BLaER1 treated with 17β-estradiol and CSF1 and Interleukin-3, amounts not matched to agents 10 nM and 100 nM (cell line): ENCODE data around the gene NR1H3.

Source experiments
- H3K27ac ChIP-seq, 11 experiments: shearing (Covaris generic); formaldehyde crosslinking; 2 replicates each; pipeline ENCODE4 v1.8.1; 2022
- H3K27me3 ChIP-seq, 11 experiments: shearing (Covaris generic); formaldehyde crosslinking; 2 replicates each; pipeline ENCODE4 v1.8.1; 2022
- H3K36me3 ChIP-seq, 11 experiments: shearing (Covaris generic); formaldehyde crosslinking; 2 replicates each; pipeline ENCODE4 v1.8.1; 2022
- H3K4me1 ChIP-seq, 10 experiments: shearing (Covaris generic); formaldehyde crosslinking; 2 replicates each; pipeline ENCODE4 v1.8.1; 2022
- H3K4me2 ChIP-seq, 11 experiments: shearing (Covaris generic); formaldehyde crosslinking; 2 replicates each; pipeline ENCODE4 v1.8.1; 2022
- H3K4me3 ChIP-seq, 10 experiments: shearing (Covaris generic); formaldehyde crosslinking; 2 replicates each; pipeline ENCODE4 v1.8.1; 2022
- H3K9ac ChIP-seq, 11 experiments: shearing (Covaris generic); formaldehyde crosslinking; 2 replicates each; pipeline ENCODE4 v1.8.1; 2022
- H3K9me3 ChIP-seq, 11 experiments: shearing (Covaris generic); formaldehyde crosslinking; replicated peaks in 1 of 11; 2 replicates each; pipeline ENCODE4 v1.8.1; 2022
- H4K20me1 ChIP-seq, 11 experiments: shearing (Covaris generic); formaldehyde crosslinking; 2 replicates each; pipeline ENCODE4 v1.8.1; 2022
- Cebpa-rat ChIP-seq, 11 experiments: shearing (Covaris generic); IDR thresholded peaks; 2 replicates each; pipeline ENCODE4 v1.8.1; 2022

The NR1H3 gene

GRCh38 chr11:47239852-47240251 is 17.9 kb upstream of the NR1H3 start:
- peaks cover 0 to 18% (median 0%) of the 10 kb centered on the region in 11 experiments; a peak in 3 of 22 replicates for H4K20me1 ChIP-seq
- no peaks in the 10 kb centered on the region for H3K9me3 ChIP-seq
- H3K9ac ChIP-seq = no peak overlapping the region; a peak in 1 of 22 replicates
- H3K36me3 ChIP-seq = peaks cover 88 to 100% (median 97%) of the 10 kb centered on the region in 11 experiments
- H3K27ac ChIP-seq = 0 out of 22 replicates have a peak overlapping the region, but pooled peaks of 1 of the 11 experiments have one; percentile 2
- no peak for TF ChIP-seq Cebpa-rat (IDR thresholded peaks at IDR 0.05)
- peaks cover 14 to 77% (median 19%) of the 10 kb centered on the region in 10 experiments for H3K4me1 ChIP-seq
- no peaks in the 10 kb centered on the region for H3K27me3 ChIP-seq
- H3K4me3 ChIP-seq = no peak overlapping the region
- H3K4me2 ChIP-seq = peak overlapping the region in 6 of 11 experiments; percentile 17 to 65 (median 39); a peak in 11 of 22 replicates

- Histone ChIP-seq H3K27ac (peak overlapping the region in 2 of 11 experiments; percentile 92; a peak in 5 of 22 replicates), H3K4me3 (no peak overlapping the region), H3K27me3 (no peaks in the 10 kb centered on the region), H3K36me3 (peaks cover 84 to 100% (median 93%) of the 10 kb centered on the region in 11 experiments), H4K20me1 (peaks cover 0 to 18% (median 0%) of the 10 kb centered on the region in 11 experiments; a peak in 3 of 22 replicates), H3K9me3 (no peaks in the 10 kb centered on the region), H3K4me2 (peak overlapping the region in 2 of 11 experiments; percentile 99 to 100; a peak in 3 of 22 replicates), H3K4me1 (peaks cover 14 to 87% (median 19%) of the 10 kb centered on the region in 10 experiments), H3K9ac (peak overlapping the region in 1 of 11 experiments; percentile 13; a peak in 1 of 22 replicates)
- TF ChIP-seq Cebpa-rat (IDR thresholded peaks at IDR 0.05) = no peak
Observed at GRCh38 chr11:47241841-47242301, 15.9 kb upstream of the NR1H3 start.

DNA sequence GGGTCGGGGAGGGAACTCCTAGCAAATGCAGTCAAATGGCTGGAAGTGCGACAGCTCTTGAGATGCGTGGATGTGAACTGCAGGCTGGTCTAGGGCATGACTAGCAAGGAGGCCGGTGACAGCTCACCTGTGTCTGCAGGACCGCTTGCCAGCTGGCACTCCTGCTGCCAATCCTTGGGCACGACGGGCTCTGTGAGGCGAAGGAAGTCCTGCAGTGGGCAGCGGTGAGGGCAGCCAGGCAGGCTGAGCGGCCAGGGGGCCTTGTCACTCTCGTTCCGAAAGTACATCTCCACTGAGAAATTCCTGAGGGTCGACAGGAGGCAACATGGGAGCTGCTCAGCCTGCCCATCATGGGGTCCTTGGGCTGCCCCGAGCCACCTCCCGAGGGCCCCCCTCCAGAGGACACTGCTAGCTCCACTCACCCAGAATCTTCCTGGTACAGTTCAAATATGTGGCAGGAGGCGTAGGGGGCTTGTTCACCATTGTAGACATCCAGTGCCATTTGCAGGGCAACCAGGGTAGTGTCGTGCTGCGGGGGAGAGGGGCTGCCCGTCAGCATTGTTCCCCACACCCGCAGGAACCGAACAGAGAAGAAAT is 15.1 kb upstream of the NR1H3 start:
- Histone ChIP-seq H3K36me3 (peaks cover 77 to 97% (median 91%) of the 10 kb centered on the region in 11 experiments), H3K4me2 (peak overlapping the region in 2 of 11 experiments; percentile 99 to 100; a peak in 3 of 22 replicates), H3K9ac (peak overlapping the region in 3 of 11 experiments; percentile 3 to 13 (median 5); a peak in 1 of 22 replicates), H3K9me3 (no peaks in the 10 kb centered on the region), H3K4me1 (peaks cover 21 to 89% (median 26%) of the 10 kb centered on the region in 10 experiments), H3K27ac (peak overlapping the region in 3 of 11 experiments; percentile 17 to 92 (median 92); a peak in 5 of 22 replicates), H3K27me3 (no peaks in the 10 kb centered on the region), H4K20me1 (peaks cover 0 to 18% (median 0%) of the 10 kb centered on the region in 11 experiments; a peak in 3 of 22 replicates), H3K4me3 (no peak overlapping the region)
- no peak for TF ChIP-seq Cebpa-rat (IDR thresholded peaks at IDR 0.05)

- Histone ChIP-seq H4K20me1 (peaks cover 0 to 12% (median 0%) of the 10 kb centered on the region in 11 experiments; a peak in 2 of 22 replicates), H3K27ac (peak overlapping the region in 3 of 11 experiments; percentile 17 to 92 (median 92); a peak in 5 of 22 replicates), H3K9ac (peak overlapping the region in 3 of 11 experiments; percentile 3 to 13 (median 5); a peak in 2 of 22 replicates), H3K36me3 (peaks cover 70 to 90% (median 84%) of the 10 kb centered on the region in 11 experiments), H3K27me3 (no peaks in the 10 kb centered on the region), H3K4me2 (peak overlapping the region in 3 of 11 experiments; percentile 92 to 100 (median 99); a peak in 3 of 22 replicates), H3K4me3 (no peak overlapping the region), H3K4me1 (peaks cover 27 to 85% (median 32%) of the 10 kb centered on the region in 10 experiments), H3K9me3 (no peaks in the 10 kb centered on the region)
- no peak for TF ChIP-seq Cebpa-rat (IDR thresholded peaks at IDR 0.05)
Observed at GRCh38 chr11:47243454-47243853, 14.3 kb upstream of the NR1H3 start.

- H3K36me3 ChIP-seq = peaks cover 57 to 78% (median 72%) of the 10 kb centered on the region in 11 experiments
- peak overlapping the region in 6 of 11 experiments; percentile 31 to 68 (median 54); a peak in 10 of 22 replicates for H3K9ac ChIP-seq
- H3K27me3 ChIP-seq = no peaks in the 10 kb centered on the region
- H4K20me1 ChIP-seq = peaks cover 0 to 3% (median 0%) of the 10 kb centered on the region in 11 experiments; a peak in 1 of 22 replicates
- peak overlapping the region in 4 of 11 experiments; percentile 47 to 100 (median 96); a peak in 7 of 22 replicates for H3K4me2 ChIP-seq
- no peaks in the 10 kb centered on the region for H3K9me3 ChIP-seq
- peak overlapping the region in 2 of 10 experiments; percentile 11 to 35; a peak in 2 of 20 replicates for H3K4me3 ChIP-seq
- no peak for TF ChIP-seq Cebpa-rat (IDR thresholded peaks at IDR 0.05)
- H3K27ac ChIP-seq = peak overlapping the region in 4 of 11 experiments; percentile 71 to 92 (median 85); a peak in 8 of 22 replicates
- H3K4me1 ChIP-seq = peaks cover 21 to 78% (median 27%) of the 10 kb centered on the region in 10 experiments
Observed at GRCh38 chr11:47244448-47245350, 13.1 kb upstream of the NR1H3 start.

DNA sequence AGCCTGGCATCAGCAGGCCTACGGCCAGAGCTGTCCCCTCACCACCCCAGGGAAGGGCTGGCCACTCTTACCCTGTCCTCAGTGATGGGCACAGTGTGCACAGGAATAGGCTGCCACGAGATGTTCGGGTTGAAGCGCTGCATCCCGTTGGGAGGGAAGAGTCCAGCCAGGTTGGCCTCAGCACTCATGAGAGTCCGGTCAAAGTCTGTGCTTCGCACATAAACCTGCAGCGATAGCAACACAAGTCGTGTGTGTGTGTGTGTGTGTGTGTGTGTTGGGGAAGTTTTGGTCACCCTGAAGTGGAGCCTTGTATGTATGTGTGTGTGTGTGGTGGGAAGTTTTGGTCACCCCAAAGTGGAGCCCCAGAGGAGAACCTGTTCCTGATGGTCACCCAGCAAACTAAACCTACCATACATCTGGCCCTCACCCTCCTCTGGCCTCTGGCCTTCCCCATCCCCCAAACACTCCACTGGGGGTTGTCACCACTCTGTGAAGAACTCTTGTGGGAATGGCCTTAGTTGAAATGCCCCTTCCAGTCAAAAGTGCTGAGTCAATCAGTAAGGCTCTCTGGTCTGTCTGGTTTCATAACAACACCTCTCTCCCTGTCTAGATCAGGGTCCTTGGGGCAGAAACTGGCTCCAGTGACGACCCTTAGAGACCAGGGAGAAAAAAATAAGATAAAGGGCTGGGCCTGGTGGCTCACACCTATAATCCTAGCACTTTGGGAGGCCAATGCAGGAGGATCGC is 12.0 kb upstream of the NR1H3 start:
- peaks cover 24 to 79% (median 27%) of the 10 kb centered on the region in 10 experiments for H3K4me1 ChIP-seq
- peak overlapping the region in 2 of 10 experiments; percentile 10 to 35; a peak in 2 of 20 replicates for H3K4me3 ChIP-seq
- no peaks in the 10 kb centered on the region for H3K9me3 ChIP-seq
- no peak for TF ChIP-seq Cebpa-rat (IDR thresholded peaks at IDR 0.05)
- H3K9ac ChIP-seq = peak overlapping the region in 6 of 11 experiments; percentile 9 to 68 (median 54); a peak in 10 of 22 replicates
- peaks cover 46 to 67% (median 61%) of the 10 kb centered on the region in 11 experiments for H3K36me3 ChIP-seq
- peak overlapping the region in 5 of 11 experiments; percentile 55 to 92 (median 78); a peak in 9 of 22 replicates for H3K27ac ChIP-seq
- no peaks in the 10 kb centered on the region for H4K20me1 ChIP-seq
- no peaks in the 10 kb centered on the region for H3K27me3 ChIP-seq
- H3K4me2 ChIP-seq = peak overlapping the region in 3 of 11 experiments; percentile 92 to 100 (median 99); a peak in 6 of 22 replicates

DNA sequence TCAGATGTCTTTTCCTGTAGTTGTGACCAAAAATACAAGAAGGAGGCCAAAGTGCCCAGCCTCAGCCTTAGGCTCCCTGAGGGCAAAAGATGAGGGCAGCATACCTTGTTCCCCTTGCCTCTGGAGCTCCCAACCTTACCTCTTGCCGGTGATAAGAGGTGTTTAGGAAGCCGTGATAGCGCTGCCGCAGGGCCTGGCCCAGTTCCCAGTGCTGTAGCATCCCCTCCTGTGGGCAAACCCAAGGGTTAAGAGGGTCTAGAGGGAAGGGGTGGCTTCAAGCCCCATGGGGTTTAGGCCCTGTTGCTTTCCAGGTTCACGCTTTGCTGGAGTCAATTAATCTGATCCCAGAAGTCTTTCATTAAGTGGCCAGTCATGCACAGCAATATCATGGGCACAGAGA is 10.3 kb upstream of the NR1H3 start:
- H3K4me2 ChIP-seq = peak overlapping the region; percentile 80 to 100 (median 94)
- H3K4me1 ChIP-seq = peaks cover 24 to 71% (median 27%) of the 10 kb centered on the region in 10 experiments
- H3K27me3 ChIP-seq = no peaks in the 10 kb centered on the region
- no peak for TF ChIP-seq Cebpa-rat (IDR thresholded peaks at IDR 0.05)
- peak overlapping the region; percentile 72 to 82 (median 78) for H3K4me3 ChIP-seq
- peak overlapping the region in 4 of 11 experiments; percentile 85 to 92 (median 92); a peak in 9 of 22 replicates for H3K27ac ChIP-seq
- no peaks in the 10 kb centered on the region for H4K20me1 ChIP-seq
- H3K9me3 ChIP-seq = no peaks in the 10 kb centered on the region
- H3K36me3 ChIP-seq = peaks cover 29 to 50% (median 44%) of the 10 kb centered on the region in 11 experiments
- peak overlapping the region in 5 of 11 experiments; percentile 85 to 95 (median 92); a peak in 7 of 22 replicates for H3K9ac ChIP-seq
